ENCODE data around the gene VAX1. TPM values are rescaled to one million over a fixed set of nuclear protein-coding genes. Genes with fewer than 3 reads are reported as not detected.
A peak's percentile ranks its signal among the peaks of the same experiment; 100 is the strongest.

VAX1 gene
- total and polyA plus RNA-seq, 2 donors from 2014 or later: not detected

- FAIRE-seq: no peak
- no peaks in the 10 kb centered on the region for H3K36me3 ChIP-seq (ENCODE audit: control insufficient read depth in 2 of 3, insufficient read depth in 3 of 3, low read length in 3 of 3)
- intact Hi-C loops (cut with DNase I): no loop called here
- H3K9me3 ChIP-seq (ENCODE audit: control insufficient read depth in 2 of 3, insufficient read depth in 1 of 3, low read length in 3 of 3): no peaks in the 10 kb centered on the region
- peaks cover 0 to 12% (median 0%) of the 10 kb centered on the region in 3 donors for H3K4me1 ChIP-seq (ENCODE audit: control insufficient read depth in 2 of 3, insufficient read depth in 2 of 3, low read depth in 1 of 3, low read length in 3 of 3)
- peaks cover 80% of the 10 kb centered on the region for H3K27me3 ChIP-seq (ENCODE audit: control insufficient read depth, insufficient read depth, low read length)
- no peak overlapping the region for H3K9ac ChIP-seq (ENCODE audit: low read length in 3 of 3)
- TF ChIP-seq, protein P1, sequence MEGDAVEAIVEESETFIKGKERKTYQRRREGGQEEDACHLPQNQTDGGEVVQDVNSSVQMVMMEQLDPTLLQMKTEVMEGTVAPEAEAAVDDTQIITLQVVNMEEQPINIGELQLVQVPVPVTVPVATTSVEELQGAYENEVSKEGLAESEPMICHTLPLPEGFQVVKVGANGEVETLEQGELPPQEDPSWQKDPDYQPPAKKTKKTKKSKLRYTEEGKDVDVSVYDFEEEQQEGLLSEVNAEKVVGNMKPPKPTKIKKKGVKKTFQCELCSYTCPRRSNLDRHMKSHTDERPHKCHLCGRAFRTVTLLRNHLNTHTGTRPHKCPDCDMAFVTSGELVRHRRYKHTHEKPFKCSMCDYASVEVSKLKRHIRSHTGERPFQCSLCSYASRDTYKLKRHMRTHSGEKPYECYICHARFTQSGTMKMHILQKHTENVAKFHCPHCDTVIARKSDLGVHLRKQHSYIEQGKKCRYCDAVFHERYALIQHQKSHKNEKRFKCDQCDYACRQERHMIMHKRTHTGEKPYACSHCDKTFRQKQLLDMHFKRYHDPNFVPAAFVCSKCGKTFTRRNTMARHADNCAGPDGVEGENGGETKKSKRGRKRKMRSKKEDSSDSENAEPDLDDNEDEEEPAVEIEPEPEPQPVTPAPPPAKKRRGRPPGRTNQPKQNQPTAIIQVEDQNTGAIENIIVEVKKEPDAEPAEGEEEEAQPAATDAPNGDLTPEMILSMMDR (IDR thresholded peaks at IDR 0.05; ENCODE audit: borderline replicate concordance, extremely low read depth, insufficient read depth): no peak
- no peak overlapping the region for H3K27ac ChIP-seq (ENCODE audit: low read depth in 2 of 2, low read length in 2 of 2)
- H3K4me3 ChIP-seq (ENCODE audit: low read length in 3 of 3): no peak overlapping the region
- DNase-seq: peak in 3 of 5 donors; percentile 33 to 48 (median 35)
Measured at GRCh38 chr10:117162093-117163060, 24.3 kb upstream of the VAX1 start.

DNA sequence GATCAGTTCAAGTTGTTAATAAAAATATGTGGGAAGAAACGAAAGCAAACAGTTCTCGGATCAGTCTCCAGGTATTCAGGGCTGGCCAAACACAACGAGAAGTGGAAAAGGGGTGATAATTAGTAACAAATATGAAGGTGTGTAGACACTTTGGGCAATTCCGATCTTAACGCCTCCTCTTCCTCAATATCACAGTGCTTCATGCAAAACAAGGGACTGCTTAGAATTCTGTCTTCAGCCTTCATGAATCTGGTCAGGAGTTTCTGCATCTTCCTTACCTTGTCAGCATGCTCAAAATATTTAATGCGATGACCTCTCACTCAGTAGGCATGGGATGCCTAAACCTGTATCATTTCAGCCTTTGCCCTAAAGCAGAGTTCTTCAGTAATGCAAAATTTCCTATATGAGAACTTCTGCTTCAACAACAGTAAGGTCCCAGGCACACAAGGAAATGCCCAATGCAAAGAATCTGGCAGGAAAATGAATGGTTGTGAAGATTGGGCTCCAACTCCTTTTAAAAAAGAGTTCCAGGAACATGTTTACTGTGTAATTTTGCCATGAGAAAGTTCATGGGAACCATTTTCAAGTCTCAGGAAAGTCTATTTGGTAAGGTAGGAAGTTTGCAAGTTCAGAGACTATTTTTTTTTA, 23.4 kb upstream of the VAX1 start:
- Histone ChIP-seq H3K9me3 (ENCODE audit: control insufficient read depth in 2 of 3, insufficient read depth in 1 of 3, low read length in 3 of 3) (no peaks in the 10 kb centered on the region), H3K27me3 (ENCODE audit: control insufficient read depth, insufficient read depth, low read length) (peaks cover 77% of the 10 kb centered on the region), H3K9ac (ENCODE audit: low read length in 3 of 3) (no peak overlapping the region), H3K4me3 (ENCODE audit: low read length in 3 of 3) (no peak overlapping the region), H3K36me3 (ENCODE audit: control insufficient read depth in 2 of 3, insufficient read depth in 3 of 3, low read length in 3 of 3) (no peaks in the 10 kb centered on the region), H3K4me1 (ENCODE audit: control insufficient read depth in 2 of 3, insufficient read depth in 2 of 3, low read depth in 1 of 3, low read length in 3 of 3) (peaks cover 0 to 11% (median 0%) of the 10 kb centered on the region in 3 donors), H3K27ac (ENCODE audit: low read depth in 2 of 2, low read length in 2 of 2) (no peak overlapping the region)
- TF ChIP-seq, protein P1 (IDR thresholded peaks at IDR 0.05; ENCODE audit: borderline replicate concordance, extremely low read depth, insufficient read depth): no peak
- intact Hi-C loops (cut with DNase I): no loop called here
- FAIRE-seq: no peak
- DNase-seq: peak in 1 of 5 donors; percentile 58

- FAIRE-seq: no peak
- H3K9ac ChIP-seq (ENCODE audit: low read length in 3 of 3): no peak overlapping the region
- no peaks in the 10 kb centered on the region for H3K36me3 ChIP-seq (ENCODE audit: control insufficient read depth in 2 of 3, insufficient read depth in 3 of 3, low read length in 3 of 3)
- peaks cover 0 to 6% (median 0%) of the 10 kb centered on the region in 3 donors for H3K4me1 ChIP-seq (ENCODE audit: control insufficient read depth in 2 of 3, insufficient read depth in 2 of 3, low read depth in 1 of 3, low read length in 3 of 3)
- H3K27ac ChIP-seq (ENCODE audit: low read depth in 2 of 2, low read length in 2 of 2): no peak overlapping the region
- peaks cover 74% of the 10 kb centered on the region for H3K27me3 ChIP-seq (ENCODE audit: control insufficient read depth, insufficient read depth, low read length)
- TF ChIP-seq, protein P1 (IDR thresholded peaks at IDR 0.05; ENCODE audit: borderline replicate concordance, extremely low read depth, insufficient read depth): no peak
- intact Hi-C loops (cut with DNase I): no loop called here
- no peaks in the 10 kb centered on the region for H3K9me3 ChIP-seq (ENCODE audit: control insufficient read depth in 2 of 3, insufficient read depth in 1 of 3, low read length in 3 of 3)
- peak in 1 of 5 donors; percentile 27 for DNase-seq
- no peak overlapping the region for H3K4me3 ChIP-seq (ENCODE audit: low read length in 3 of 3)
Measured at GRCh38 chr10:117160567-117160966, 22.5 kb upstream of the VAX1 start.
